GM18870 (cell line): Measurements from ENCODE around the gene SLC25A33.
"Not testable (repeated sequence)": the region's sequence is repeated elsewhere in the genome, so short reads cannot be mapped to it uniquely, and the experiment has no call there.

Experiments used
- ATAC-seq: cut with Tn5 transposase; IDR thresholded peaks from one replicate; pipeline ENCODE4 v1.9.1; 2021; ENCODE audit warnings: moderate library complexity; ENCODE audit not compliant: unreplicated experiment

The SLC25A33 gene

GRCh38 chr1:9618909-9619679 is 79.8 kb downstream of the SLC25A33 start:
- ATAC-seq, result no peak

- ATAC-seq, result no peak
These were observed 81.8 kb downstream of the SLC25A33 start for GRCh38 chr1:9621032-9621431.

GRCh38 chr1:9624081-9624480 is 84.8 kb downstream of the SLC25A33 start:
- ATAC-seq, result no peak

- ATAC-seq, result not testable (repeated sequence)
These were observed 85.8 kb downstream of the SLC25A33 start for GRCh38 chr1:9625030-9625429.

GRCh38 chr1:9626201-9626608 is 86.9 kb downstream of the SLC25A33 start:
- ATAC-seq, result peak; percentile 47

- no peak for ATAC-seq
These were observed 89.5 kb downstream of the SLC25A33 start for GRCh38 chr1:9628541-9629444.

- no peak for ATAC-seq
These were observed 90.4 kb downstream of the SLC25A33 start for GRCh38 chr1:9629445-9630201.

GRCh38 chr1:9630331-9631111 is 91.3 kb downstream of the SLC25A33 start:
- no peak for ATAC-seq

GRCh38 chr1:9631613-9632012 is 92.3 kb downstream of the SLC25A33 start:
- ATAC-seq, result no peak

GRCh38 chr1:9633493-9633892 is 94.2 kb downstream of the SLC25A33 start:
- no peak for ATAC-seq

- no peak for ATAC-seq
These were observed 95.3 kb downstream of the SLC25A33 start for GRCh38 chr1:9634582-9634981.
